ENCODE data around the gene ADGRV1. TPM values are rescaled to one million over a fixed set of nuclear protein-coding genes. Genes with fewer than 3 reads are reported as not detected.

The ADGRV1 gene
- total RNA-seq, 2 experiments from 2014 or later, result not detected

GRCh38 chr5:90569084-90569483 is 10.5 kb downstream of the ADGRV1 start:
- Histone ChIP-seq H3K9me3 (ENCODE audit: low read length) (no peaks in the 10 kb centered on the region), H3K4me2 (ENCODE audit: low read length) (no peak overlapping the region), H3K27ac (ENCODE audit: low read depth, low read length, poor library complexity, severe bottlenecking) (no peak overlapping the region), H2AFZ (ENCODE audit: low read length) (no peak overlapping the region), H3K79me2 (ENCODE audit: insufficient read depth, low read depth, low read length) (no peaks in the 10 kb centered on the region), H3K36me3 (ENCODE audit: insufficient read depth, low read length) (no peaks in the 10 kb centered on the region), H4K20me1 (ENCODE audit: insufficient read depth, low read length) (no peaks in the 10 kb centered on the region), H3K9me2 (ENCODE audit: insufficient read depth, low read length) (no peaks in the 10 kb centered on the region), H3K4me3 (ENCODE audit: low read depth, low read length, poor library complexity, severe bottlenecking) (no peak overlapping the region), H3K4me1 (ENCODE audit: insufficient read depth, low read length, poor library complexity, severe bottlenecking) (no peaks in the 10 kb centered on the region)
- intact Hi-C loops (cut with micrococcal nuclease; ENCODE audit: unreplicated experiment), result no loop called here
- TF ChIP-seq EZH2phosphoT487 (IDR thresholded peaks at IDR 0.05; ENCODE audit: borderline replicate concordance, low read depth, low read length) (no peak), CTCF (conservative IDR thresholded peaks at IDR 0.05; ENCODE audit: low read length) (no peak)
- ChIA-PET POLR2A (no interaction called here), CTCF (ENCODE audit: unreplicated experiment) (no interaction called here)
- DNase-seq (ENCODE audit: low spot score), result no peak
- no TSS peak for BruUV-seq (replicated peaks)

- H3K79me2 ChIP-seq (ENCODE audit: insufficient read depth, low read depth, low read length), result no peaks in the 10 kb centered on the region
- H3K4me3 ChIP-seq (ENCODE audit: low read depth, low read length, poor library complexity, severe bottlenecking), result no peak overlapping the region
- no peaks in the 10 kb centered on the region for H3K36me3 ChIP-seq (ENCODE audit: insufficient read depth, low read length)
- H4K20me1 ChIP-seq (ENCODE audit: insufficient read depth, low read length), result no peaks in the 10 kb centered on the region
- no peak for DNase-seq (ENCODE audit: low spot score)
- no TSS peak for BruUV-seq (replicated peaks)
- intact Hi-C loops (cut with micrococcal nuclease; ENCODE audit: unreplicated experiment), result no loop called here
- POLR2A ChIA-PET, result interaction anchor here (0.6 kb wide), 1 partner anchor 62 kb away, joined by 4 read pairs; no protein-coding TSS in a partner anchor
- CTCF ChIA-PET (ENCODE audit: unreplicated experiment), result no interaction called here
- H3K4me2 ChIP-seq (ENCODE audit: low read length), result no peak overlapping the region
- TF ChIP-seq EZH2phosphoT487 (IDR thresholded peaks at IDR 0.05; ENCODE audit: borderline replicate concordance, low read depth, low read length) (no peak), CTCF (conservative IDR thresholded peaks at IDR 0.05; ENCODE audit: low read length) (no peak)
- no peaks in the 10 kb centered on the region for H3K9me2 ChIP-seq (ENCODE audit: insufficient read depth, low read length)
- H2AFZ ChIP-seq (ENCODE audit: low read length), result no peak overlapping the region
- no peaks in the 10 kb centered on the region for H3K9me3 ChIP-seq (ENCODE audit: low read length)
- no peak overlapping the region for H3K27ac ChIP-seq (ENCODE audit: low read depth, low read length, poor library complexity, severe bottlenecking)
- H3K4me1 ChIP-seq (ENCODE audit: insufficient read depth, low read length, poor library complexity, severe bottlenecking), result no peaks in the 10 kb centered on the region
Observed at GRCh38 chr5:90570034-90570433, 11.4 kb downstream of the ADGRV1 start.

GRCh38 chr5:90571147-90571773 is 12.7 kb downstream of the ADGRV1 start:
- ChIA-PET CTCF (ENCODE audit: unreplicated experiment) (no interaction called here), POLR2A (interaction anchor here (0.6 to 1.1 kb wide), 4 partner anchors 11 to 155 kb away, joined by 3 to 4 read pairs (median 3); no protein-coding TSS in a partner anchor)
- no peaks in the 10 kb centered on the region for H3K36me3 ChIP-seq (ENCODE audit: insufficient read depth, low read length)
- no peak for TF ChIP-seq CTCF (conservative IDR thresholded peaks at IDR 0.05; ENCODE audit: low read length)
- TF ChIP-seq EZH2phosphoT487 (IDR thresholded peaks at IDR 0.05; ENCODE audit: borderline replicate concordance, low read depth, low read length), result no peak
- no peak overlapping the region for H3K27ac ChIP-seq (ENCODE audit: low read depth, low read length, poor library complexity, severe bottlenecking)
- intact Hi-C loops (cut with micrococcal nuclease; ENCODE audit: unreplicated experiment), result no loop called here
- no peak overlapping the region for H3K4me3 ChIP-seq (ENCODE audit: low read depth, low read length, poor library complexity, severe bottlenecking)
- no peak overlapping the region for H3K4me2 ChIP-seq (ENCODE audit: low read length)
- no TSS peak for BruUV-seq (replicated peaks)
- H3K9me3 ChIP-seq (ENCODE audit: low read length), result no peaks in the 10 kb centered on the region
- no peak for DNase-seq (ENCODE audit: low spot score)
- H4K20me1 ChIP-seq (ENCODE audit: insufficient read depth, low read length), result no peaks in the 10 kb centered on the region
- H3K9me2 ChIP-seq (ENCODE audit: insufficient read depth, low read length), result no peaks in the 10 kb centered on the region
- H2AFZ ChIP-seq (ENCODE audit: low read length), result no peak overlapping the region
- no peaks in the 10 kb centered on the region for H3K79me2 ChIP-seq (ENCODE audit: insufficient read depth, low read depth, low read length)
- H3K4me1 ChIP-seq (ENCODE audit: insufficient read depth, low read length, poor library complexity, severe bottlenecking), result no peaks in the 10 kb centered on the region
